Measurements from ENCODE around the gene PCDHB11.
"Not testable (repeated sequence)": the region's sequence is repeated elsewhere in the genome, so short reads cannot be mapped to it uniquely, and the experiment has no call there.

PCDHB11 gene

DNA sequence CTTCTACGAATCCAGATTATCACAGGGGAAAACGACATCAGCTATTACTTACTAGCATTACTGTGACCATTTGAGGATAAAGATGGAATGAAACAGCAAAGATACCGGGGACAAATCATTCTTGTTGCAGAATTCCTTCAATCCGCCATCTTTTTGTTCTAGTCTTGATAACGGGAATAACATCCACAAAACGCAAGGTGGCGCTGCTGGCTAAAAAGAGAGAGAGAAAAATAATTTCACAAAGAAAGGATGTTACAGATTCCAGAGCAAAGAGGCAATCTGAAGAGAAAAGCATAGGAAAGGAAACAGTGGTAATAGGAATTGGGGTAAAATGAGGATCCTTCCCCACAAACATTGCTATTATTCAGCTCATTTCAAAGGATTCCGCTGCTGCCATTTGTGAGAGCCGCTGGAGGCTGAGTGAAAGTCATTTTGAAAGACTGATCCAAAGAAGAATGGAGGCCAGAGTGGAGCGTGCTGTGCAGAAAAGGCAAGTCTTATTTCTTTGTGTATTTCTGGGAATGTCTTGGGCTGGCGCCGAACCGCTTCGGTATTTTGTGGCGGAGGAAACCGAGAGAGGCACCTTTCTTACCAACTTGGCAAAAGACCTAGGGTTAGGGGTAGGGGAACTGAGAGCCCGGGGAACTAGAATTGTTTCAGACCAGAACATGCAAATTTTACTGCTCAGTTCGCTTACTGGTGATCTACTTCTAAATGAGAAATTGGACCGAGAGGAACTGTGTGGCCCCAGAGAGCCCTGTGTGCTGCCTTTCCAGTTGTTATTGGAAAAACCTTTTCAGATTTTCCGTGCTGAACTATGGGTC lies 26.8 kb upstream of the PCDHB11 start, which contains the start of gene PCDHB7:
Gene PCDHB7 (plus strand): TSS at position 264 of the 824 bp plus-strand sequence. CDS start 192 bp downstream, at position 456.
- no peak for DNase-seq (ENCODE audit: low read depth)
- TF ChIP-seq, protein P1, sequence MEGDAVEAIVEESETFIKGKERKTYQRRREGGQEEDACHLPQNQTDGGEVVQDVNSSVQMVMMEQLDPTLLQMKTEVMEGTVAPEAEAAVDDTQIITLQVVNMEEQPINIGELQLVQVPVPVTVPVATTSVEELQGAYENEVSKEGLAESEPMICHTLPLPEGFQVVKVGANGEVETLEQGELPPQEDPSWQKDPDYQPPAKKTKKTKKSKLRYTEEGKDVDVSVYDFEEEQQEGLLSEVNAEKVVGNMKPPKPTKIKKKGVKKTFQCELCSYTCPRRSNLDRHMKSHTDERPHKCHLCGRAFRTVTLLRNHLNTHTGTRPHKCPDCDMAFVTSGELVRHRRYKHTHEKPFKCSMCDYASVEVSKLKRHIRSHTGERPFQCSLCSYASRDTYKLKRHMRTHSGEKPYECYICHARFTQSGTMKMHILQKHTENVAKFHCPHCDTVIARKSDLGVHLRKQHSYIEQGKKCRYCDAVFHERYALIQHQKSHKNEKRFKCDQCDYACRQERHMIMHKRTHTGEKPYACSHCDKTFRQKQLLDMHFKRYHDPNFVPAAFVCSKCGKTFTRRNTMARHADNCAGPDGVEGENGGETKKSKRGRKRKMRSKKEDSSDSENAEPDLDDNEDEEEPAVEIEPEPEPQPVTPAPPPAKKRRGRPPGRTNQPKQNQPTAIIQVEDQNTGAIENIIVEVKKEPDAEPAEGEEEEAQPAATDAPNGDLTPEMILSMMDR (IDR thresholded peaks at IDR 0.05; ENCODE audit: control insufficient read depth, extremely low read depth, insufficient read depth): peak; percentile 79
- H3K4me3 ChIP-seq (ENCODE audit: low read depth, low read length): no peak within 1 kb of the TSS

DNA sequence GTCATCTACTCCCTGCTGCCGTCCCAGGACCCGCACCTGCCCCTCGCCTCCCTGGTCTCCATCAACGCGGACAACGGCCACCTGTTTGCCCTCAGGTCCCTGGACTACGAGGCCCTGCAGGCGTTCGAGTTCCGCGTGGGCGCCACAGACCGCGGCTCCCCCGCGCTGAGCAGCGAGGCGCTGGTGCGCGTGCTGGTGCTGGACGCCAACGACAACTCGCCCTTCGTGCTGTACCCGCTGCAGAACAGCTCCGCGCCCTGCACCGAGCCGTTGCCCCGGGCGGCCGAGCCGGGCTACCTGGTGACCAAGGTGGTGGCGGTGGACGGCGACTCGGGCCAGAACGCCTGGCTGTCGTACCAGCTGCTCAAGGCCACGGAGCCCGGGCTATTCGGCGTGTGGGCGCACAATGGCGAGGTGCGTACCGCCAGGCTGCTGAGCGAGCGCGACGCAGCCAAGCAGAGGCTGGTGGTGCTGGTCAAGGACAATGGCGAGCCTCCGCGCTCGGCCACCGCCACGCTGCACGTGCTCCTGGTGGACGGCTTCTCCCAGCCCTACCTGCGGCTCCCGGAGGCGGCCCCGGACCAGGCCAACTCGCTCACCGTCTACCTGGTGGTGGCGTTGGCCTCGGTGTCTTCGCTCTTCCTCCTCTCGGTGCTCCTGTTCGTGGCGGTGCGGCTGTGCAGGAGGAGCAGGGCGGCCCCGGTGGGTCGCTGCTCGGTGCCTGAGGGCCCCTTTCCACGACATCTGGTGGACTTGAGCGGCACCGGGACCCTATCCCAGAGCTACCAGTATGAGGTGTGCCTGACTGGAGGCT lies 24.9 kb upstream of the PCDHB11 start:
- DNase-seq (ENCODE audit: low read depth); H3K4me3 ChIP-seq (ENCODE audit: low read depth, low read length): not testable (repeated sequence)

DNA sequence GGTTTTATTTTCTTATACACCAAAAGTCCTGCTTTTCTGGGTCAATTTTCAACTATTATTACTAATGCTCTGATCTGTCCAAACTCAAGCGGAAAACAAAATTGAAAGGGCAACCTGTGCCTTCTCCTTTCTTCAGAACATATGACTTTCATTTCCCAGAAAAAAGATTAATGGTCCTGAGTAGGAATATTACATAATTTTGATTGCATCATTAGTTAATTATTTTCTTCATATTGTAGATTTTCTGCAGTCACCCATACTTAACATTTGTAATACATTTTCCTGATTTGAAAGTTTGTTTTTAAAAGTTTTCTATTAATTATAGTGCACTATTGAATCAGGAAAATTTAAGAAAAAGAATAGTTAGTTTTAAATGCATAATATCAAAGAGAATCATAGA lies 23.5 kb upstream of the PCDHB11 start:
- DNase-seq (ENCODE audit: low read depth): no peak
- no peak overlapping the region for H3K4me3 ChIP-seq (ENCODE audit: low read depth, low read length)
- TF ChIP-seq, protein P1 (IDR thresholded peaks at IDR 0.05; ENCODE audit: control insufficient read depth, extremely low read depth, insufficient read depth): no peak

DNA sequence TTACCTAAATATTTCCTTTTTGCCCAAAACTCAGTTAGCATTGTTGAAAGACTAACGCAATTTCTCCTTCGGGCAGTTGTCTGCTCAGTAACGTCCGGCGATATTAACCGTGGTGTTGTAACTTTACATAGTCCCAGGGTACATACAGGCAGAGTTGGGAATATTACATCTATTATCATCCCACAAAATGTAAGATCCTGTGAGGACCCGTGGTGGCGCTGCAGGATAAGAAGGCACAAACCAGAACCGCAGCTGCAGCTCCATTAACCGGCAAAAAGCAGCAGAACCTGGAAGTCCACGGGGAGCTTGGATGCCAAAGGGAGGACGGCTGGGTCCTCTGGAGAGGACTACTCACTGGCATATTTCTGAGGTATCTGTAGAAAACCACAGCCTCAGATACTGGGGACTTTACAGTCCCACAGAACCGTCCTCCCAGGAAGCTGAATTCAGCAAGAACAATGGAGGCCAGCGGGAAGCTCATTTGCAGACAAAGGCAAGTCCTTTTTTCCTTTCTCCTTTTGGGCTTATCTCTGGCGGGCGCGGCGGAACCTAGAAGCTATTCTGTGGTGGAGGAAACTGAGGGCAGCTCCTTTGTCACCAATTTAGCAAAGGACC lies 21.7 kb upstream of the PCDHB11 start, which contains the start of gene PCDHB8:
Gene PCDHB8 (plus strand): TSS at position 214 of the 615 bp plus-strand sequence. CDS start 245 bp downstream, at position 459.
- peak within 1 kb of the TSS; percentile 6; the same call in 1 of the 2 replicates for H3K4me3 ChIP-seq (ENCODE audit: low read depth, low read length)
- DNase-seq (ENCODE audit: low read depth): not testable (repeated sequence)

DNA sequence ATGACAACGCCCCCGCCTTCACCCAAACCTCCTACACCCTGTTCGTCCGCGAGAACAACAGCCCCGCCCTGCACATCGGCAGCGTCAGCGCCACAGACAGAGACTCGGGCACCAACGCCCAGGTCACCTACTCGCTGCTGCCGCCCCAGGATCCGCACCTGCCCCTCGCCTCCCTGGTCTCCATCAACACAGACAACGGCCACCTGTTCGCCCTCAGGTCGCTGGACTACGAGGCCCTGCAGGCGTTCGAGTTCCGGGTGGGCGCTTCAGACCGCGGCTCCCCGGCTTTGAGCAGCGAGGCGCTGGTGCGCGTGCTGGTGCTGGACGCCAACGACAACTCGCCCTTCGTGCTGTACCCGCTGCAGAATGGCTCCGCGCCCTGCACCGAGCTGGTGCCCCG lies 20.1 kb upstream of the PCDHB11 start:
- H3K4me3 ChIP-seq (ENCODE audit: low read depth, low read length); DNase-seq (ENCODE audit: low read depth): not testable (repeated sequence)

More for the DNA sequence above, 21.7 kb upstream of the PCDHB11 start, which contains the start of gene PCDHB8:
- TF ChIP-seq, protein P1 (IDR thresholded peaks at IDR 0.05; ENCODE audit: control insufficient read depth, extremely low read depth, insufficient read depth): peak; percentile 43

DNA sequence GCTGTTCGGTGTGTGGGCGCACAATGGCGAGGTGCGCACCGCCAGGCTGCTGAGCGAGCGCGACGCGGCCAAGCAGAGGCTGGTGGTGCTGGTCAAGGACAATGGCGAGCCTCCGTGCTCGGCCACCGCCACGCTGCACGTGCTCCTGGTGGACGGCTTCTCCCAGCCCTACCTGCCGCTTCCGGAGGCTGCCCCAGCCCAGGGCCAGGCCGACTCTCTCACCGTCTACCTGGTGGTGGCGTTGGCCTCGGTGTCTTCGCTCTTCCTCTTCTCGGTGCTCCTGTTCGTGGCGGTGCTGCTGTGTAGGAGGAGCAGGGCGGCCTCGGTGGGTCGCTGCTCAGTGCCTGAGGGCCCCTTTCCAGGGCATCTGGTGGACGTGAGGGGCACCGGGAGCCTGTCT lies 19.6 kb upstream of the PCDHB11 start:
- DNase-seq (ENCODE audit: low read depth); H3K4me3 ChIP-seq (ENCODE audit: low read depth, low read length): not testable (repeated sequence)

DNA sequence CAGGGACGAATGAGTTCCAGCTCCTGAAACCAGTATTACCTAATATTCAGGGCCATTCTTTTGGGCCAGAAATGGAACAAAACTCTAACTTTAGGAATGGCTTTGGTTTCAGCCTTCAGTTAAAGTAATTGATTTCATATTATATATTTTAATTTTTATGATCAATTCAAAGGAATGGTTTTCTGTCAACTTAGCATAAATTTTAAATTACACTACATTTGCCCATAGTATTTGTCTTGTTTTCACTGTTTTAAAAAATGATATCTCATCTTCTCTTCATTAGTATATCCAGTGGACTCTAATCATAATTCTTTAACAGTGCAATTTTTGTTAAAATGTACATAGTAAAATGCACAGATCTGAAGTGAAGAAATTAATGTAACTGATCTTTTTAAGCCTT lies 19.1 kb upstream of the PCDHB11 start:
- TF ChIP-seq, protein P1 (IDR thresholded peaks at IDR 0.05; ENCODE audit: control insufficient read depth, extremely low read depth, insufficient read depth): no peak
- no peak for DNase-seq (ENCODE audit: low read depth)
- no peak overlapping the region for H3K4me3 ChIP-seq (ENCODE audit: low read depth, low read length)

DNA sequence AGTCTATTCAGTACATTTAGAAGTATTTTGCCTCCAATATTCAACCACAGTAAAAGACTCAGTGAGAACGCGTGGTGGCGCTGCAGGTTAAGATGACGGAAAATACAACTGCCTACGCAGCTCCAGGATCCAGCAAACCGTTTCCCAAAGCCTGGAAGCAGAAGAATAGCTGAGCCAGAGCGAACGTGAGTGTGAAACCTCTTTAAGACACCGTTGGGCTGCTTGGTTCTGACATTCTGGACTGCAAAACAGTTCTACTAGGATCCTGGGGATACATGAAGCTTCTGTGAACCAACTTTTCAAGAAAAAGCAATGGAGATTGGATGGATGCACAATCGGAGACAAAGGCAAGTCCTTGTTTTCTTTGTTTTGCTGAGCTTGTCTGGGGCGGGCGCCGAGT lies 17.2 kb upstream of the PCDHB11 start, which contains the start of gene PCDHB16:
Gene PCDHB16 (plus strand): TSS at position 140 of the 400 bp plus-strand sequence. CDS start 173 bp downstream, at position 313.
- no peak for DNase-seq (ENCODE audit: low read depth)

DNA sequence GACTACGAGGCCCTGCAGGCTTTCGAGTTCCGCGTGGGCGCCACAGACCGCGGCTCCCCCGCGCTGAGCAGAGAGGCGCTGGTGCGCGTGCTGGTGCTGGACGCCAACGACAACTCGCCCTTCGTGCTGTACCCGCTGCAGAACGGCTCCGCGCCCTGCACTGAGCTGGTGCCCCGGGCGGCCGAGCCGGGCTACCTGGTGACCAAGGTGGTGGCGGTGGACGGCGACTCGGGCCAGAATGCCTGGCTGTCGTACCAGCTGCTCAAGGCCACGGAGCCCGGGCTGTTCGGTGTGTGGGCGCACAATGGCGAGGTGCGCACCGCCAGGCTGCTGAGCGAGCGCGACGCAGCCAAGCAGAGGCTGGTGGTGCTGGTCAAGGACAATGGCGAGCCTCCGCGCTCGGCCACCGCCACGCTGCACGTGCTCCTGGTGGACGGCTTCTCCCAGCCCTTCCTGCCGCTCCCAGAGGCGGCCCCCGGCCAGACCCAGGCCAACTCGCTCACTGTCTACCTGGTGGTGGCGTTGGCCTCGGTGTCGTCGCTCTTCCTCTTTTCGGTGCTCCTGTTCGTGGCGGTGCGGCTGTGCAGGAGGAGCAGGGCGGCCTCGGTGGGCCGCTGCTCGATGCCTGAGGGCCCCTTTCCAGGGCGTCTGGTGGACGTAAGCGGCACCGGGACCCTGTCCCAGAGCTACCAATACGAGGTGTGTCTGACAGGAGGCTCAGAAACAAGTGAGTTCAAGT lies 15.1 kb upstream of the PCDHB11 start:
- DNase-seq (ENCODE audit: low read depth); H3K4me3 ChIP-seq (ENCODE audit: low read depth, low read length): not testable (repeated sequence)

More for the DNA sequence above, 17.2 kb upstream of the PCDHB11 start, which contains the start of gene PCDHB16:
- no peak within 1 kb of the TSS; the same call in 1 of the 2 replicates for H3K4me3 ChIP-seq (ENCODE audit: low read depth, low read length)
- TF ChIP-seq, protein P1 (IDR thresholded peaks at IDR 0.05; ENCODE audit: control insufficient read depth, extremely low read depth, insufficient read depth): peak; percentile 59

All from LNCaP clone FGC (cell line).